HG02840 (cell line): ENCODE data around the gene EXD3.
"Not testable (repeated sequence)": the region's sequence is repeated elsewhere in the genome, so short reads cannot be mapped to it uniquely, and the experiment has no call there.

Experiments
- ATAC-seq: cut with Tn5 transposase; IDR thresholded peaks from one replicate; pipeline ENCODE4 v1.9.1; 2021; ENCODE audit warnings: mild to moderate bottlenecking, moderate library complexity, moderate number of reproducible peaks; ENCODE audit not compliant: unreplicated experiment, low FRiP score

EXD3 gene

GRCh38 chr9:137383784-137384756 is 38.9 kb downstream of the EXD3 start:
- ATAC-seq: no peak

GRCh38 chr9:137383081-137383783 is 39.7 kb downstream of the EXD3 start:
- ATAC-seq: no peak

GRCh38 chr9:137382444-137383080 is 40.4 kb downstream of the EXD3 start:
- no peak for ATAC-seq

GRCh38 chr9:137381501-137382443 is 41.2 kb downstream of the EXD3 start:
- ATAC-seq: no peak

GRCh38 chr9:137380606-137381005 is 42.4 kb downstream of the EXD3 start:
- no peak for ATAC-seq

- no peak for ATAC-seq
Measured at GRCh38 chr9:137380171-137380570, 42.8 kb downstream of the EXD3 start.

GRCh38 chr9:137379761-137380161 is 43.2 kb downstream of the EXD3 start:
- ATAC-seq: no peak

- ATAC-seq: not testable (repeated sequence)
Measured at GRCh38 chr9:137378688-137379410, 44.1 kb downstream of the EXD3 start.

- ATAC-seq: no peak
Measured at GRCh38 chr9:137376386-137376785, 46.6 kb downstream of the EXD3 start.

GRCh38 chr9:137375321-137376058 is 47.5 kb downstream of the EXD3 start:
- ATAC-seq: no peak

- ATAC-seq: no peak
Measured at GRCh38 chr9:137374131-137374845, 48.7 kb downstream of the EXD3 start.

GRCh38 chr9:137373611-137373980 is 49.4 kb downstream of the EXD3 start:
- ATAC-seq: no peak

GRCh38 chr9:137372693-137373610 is 50.0 kb downstream of the EXD3 start:
- ATAC-seq: no peak

- no peak for ATAC-seq
Measured at GRCh38 chr9:137371946-137372651, 50.9 kb downstream of the EXD3 start.

- no peak for ATAC-seq
Measured at GRCh38 chr9:137371521-137371941, 51.4 kb downstream of the EXD3 start.

GRCh38 chr9:137370865-137371520 is 52.0 kb downstream of the EXD3 start:
- ATAC-seq: no peak
